ENCODE results near the gene TBC1D3K.
A peak's percentile ranks its signal among the peaks of the same experiment; 100 is the strongest.
"Not testable (repeated sequence)": the region's sequence is repeated elsewhere in the genome, so short reads cannot be mapped to it uniquely, and the experiment has no call there.

Gene TBC1D3K

GRCh38 chr17:37924115-37924514, at the start of gene TBC1D3K:
TSS of gene TBC1D3K (plus strand) at chr17:37924415. CDS start at chr17:37926000, 1,585 bp downstream.
- DNase-seq = not testable (repeated sequence)

- DNase-seq = peak; percentile 7
Measured at GRCh38 chr17:37884516-37884915, 39.7 kb upstream of the TBC1D3K start.

- peak; percentile 20 for DNase-seq
Measured at GRCh38 chr17:37885136-37885535, 39.1 kb upstream of the TBC1D3K start.

- no peak for DNase-seq
Measured at GRCh38 chr17:37888881-37889280, 35.3 kb upstream of the TBC1D3K start.

GRCh38 chr17:37896961-37897360, 27.3 kb upstream of the TBC1D3K start:
- DNase-seq = not testable (repeated sequence)
